Loucy (cell line): ENCODE data around the gene UBN1.

Source experiments
- CTCF ChIP-seq: fragments of 200-600 bp; sonication (generic); conservative IDR thresholded peaks from 2 replicates; pipeline ENCODE4 v1.5.1; 2014; ENCODE audit warnings: mild to moderate bottlenecking, antibody characterized with exemption, low read length
- EZH2phosphoT487 ChIP-seq: fragments of 200-600 bp; IDR thresholded peaks from 2 replicates; pipeline ENCODE4 v1.6.1; 2018; ENCODE audit warnings: antibody characterized with exemption, mild to moderate bottlenecking, moderate library complexity, borderline replicate concordance

GRCh38 chr16:4837733-4838501 is 9.4 kb upstream of the UBN1 start:
- TF ChIP-seq CTCF, result no peak
- no peak for TF ChIP-seq EZH2phosphoT487
